ENCODE data around the gene JMJD1C.
"Not testable (repeated sequence)": the region's sequence is repeated elsewhere in the genome, so short reads cannot be mapped to it uniquely, and the experiment has no call there.

JMJD1C gene

DNA sequence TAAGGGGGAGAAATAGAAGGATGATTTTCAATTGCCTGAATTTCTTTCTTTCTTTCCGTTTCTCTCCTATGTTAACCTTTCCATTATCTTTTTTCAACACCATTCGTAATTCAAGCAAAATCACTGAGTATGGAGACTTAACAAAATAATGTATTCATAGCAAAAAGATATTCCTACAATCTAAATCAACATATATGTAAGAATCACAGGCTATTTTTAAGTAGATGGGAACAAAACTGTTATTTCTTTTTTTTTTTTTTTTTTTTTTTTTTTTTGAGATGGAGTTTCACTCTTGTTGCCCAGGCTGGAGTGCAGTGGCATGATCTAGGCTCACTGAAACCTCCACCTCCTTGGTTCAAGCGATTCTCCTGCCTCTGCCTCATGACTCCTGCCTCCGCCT is 27.2 kb upstream of the JMJD1C start:
- TF ChIP-seq, protein P1, sequence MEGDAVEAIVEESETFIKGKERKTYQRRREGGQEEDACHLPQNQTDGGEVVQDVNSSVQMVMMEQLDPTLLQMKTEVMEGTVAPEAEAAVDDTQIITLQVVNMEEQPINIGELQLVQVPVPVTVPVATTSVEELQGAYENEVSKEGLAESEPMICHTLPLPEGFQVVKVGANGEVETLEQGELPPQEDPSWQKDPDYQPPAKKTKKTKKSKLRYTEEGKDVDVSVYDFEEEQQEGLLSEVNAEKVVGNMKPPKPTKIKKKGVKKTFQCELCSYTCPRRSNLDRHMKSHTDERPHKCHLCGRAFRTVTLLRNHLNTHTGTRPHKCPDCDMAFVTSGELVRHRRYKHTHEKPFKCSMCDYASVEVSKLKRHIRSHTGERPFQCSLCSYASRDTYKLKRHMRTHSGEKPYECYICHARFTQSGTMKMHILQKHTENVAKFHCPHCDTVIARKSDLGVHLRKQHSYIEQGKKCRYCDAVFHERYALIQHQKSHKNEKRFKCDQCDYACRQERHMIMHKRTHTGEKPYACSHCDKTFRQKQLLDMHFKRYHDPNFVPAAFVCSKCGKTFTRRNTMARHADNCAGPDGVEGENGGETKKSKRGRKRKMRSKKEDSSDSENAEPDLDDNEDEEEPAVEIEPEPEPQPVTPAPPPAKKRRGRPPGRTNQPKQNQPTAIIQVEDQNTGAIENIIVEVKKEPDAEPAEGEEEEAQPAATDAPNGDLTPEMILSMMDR (IDR thresholded peaks at IDR 0.05; ENCODE audit: low read depth, low read length), result no peak
- H3K4me3 ChIP-seq (ENCODE audit: low read depth, low read length), result no peak overlapping the region

DNA sequence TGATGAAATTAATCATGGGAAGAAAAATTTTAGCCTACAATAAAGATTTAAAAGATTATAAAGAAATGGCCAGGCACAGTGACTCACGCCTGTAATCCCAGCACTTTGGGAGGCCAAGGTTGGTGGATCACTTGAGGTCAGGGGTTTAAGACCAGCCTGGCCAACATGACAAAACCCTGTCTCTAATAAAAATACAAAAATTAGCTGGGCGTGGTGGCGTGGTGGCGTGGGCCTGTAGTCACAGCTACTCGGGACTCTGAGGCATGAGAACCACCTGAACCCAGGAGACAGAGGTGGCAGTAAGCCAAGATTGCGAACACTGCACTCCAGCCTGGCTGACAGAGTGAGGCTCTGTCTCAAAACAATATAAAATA is 26.5 kb upstream of the JMJD1C start:
- not testable (repeated sequence) for H3K4me3 ChIP-seq (ENCODE audit: low read depth, low read length)

GRCh38 chr10:63491588-63492316 is 26.0 kb upstream of the JMJD1C start:
- H3K4me3 ChIP-seq (ENCODE audit: low read depth, low read length), result no peak overlapping the region

DNA sequence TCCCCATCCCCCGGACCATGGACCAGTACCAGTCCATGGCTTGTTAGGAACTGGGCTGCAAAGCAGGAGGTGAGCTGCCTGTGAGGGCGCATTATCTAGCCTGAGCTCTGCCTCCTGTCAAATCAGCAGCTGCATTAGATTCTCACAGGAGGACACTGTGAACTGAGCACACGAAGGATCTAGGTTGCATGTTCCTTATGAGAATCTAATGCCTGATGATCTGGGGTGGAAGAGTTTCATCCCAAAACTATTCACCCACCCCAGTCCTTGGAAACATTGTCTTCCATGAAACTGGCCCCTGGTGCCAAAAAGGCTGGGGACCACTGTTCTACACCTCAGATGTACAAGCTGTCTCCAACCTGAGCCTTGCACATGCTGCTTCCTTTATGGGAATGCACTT is 24.1 kb upstream of the JMJD1C start:
- H3K4me3 ChIP-seq (ENCODE audit: low read depth, low read length), result no peak overlapping the region
- TF ChIP-seq, protein P1 (IDR thresholded peaks at IDR 0.05; ENCODE audit: low read depth, low read length), result no peak

More at GRCh38 chr10:63491588-63492316, 26.0 kb upstream of the JMJD1C start:
- TF ChIP-seq, protein P1 (IDR thresholded peaks at IDR 0.05; ENCODE audit: low read depth, low read length), result no peak

- TF ChIP-seq, protein P1 (IDR thresholded peaks at IDR 0.05; ENCODE audit: low read depth, low read length), result no peak
- H3K4me3 ChIP-seq (ENCODE audit: low read depth, low read length), result no peak overlapping the region
Measured at GRCh38 chr10:63487990-63488389, 22.2 kb upstream of the JMJD1C start.

DNA sequence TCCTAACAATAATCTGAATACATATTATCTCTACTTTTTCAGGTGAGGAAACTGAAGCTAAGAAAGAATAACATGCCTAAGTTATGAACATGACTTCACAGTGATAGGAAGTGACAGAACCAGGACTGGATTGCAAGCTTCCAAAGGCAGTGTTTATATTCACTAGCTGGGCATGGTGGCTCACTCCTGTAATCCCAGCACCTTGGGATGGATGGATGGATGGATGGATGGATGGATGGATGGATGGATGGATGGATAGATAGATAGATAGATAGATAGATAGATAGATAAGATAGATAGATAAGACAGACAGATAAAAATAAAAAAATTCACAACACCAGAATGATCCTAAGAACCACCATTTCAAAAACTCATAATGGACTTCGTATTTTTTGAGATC is 18.2 kb upstream of the JMJD1C start:
- no peak overlapping the region for H3K4me3 ChIP-seq (ENCODE audit: low read depth, low read length)
- TF ChIP-seq, protein P1 (IDR thresholded peaks at IDR 0.05; ENCODE audit: low read depth, low read length), result no peak

- TF ChIP-seq, protein P1 (IDR thresholded peaks at IDR 0.05; ENCODE audit: low read depth, low read length), result no peak
- no peak overlapping the region for H3K4me3 ChIP-seq (ENCODE audit: low read depth, low read length)
Measured at GRCh38 chr10:63481815-63482421, 16.1 kb upstream of the JMJD1C start.
